Mucosa of descending colon (tissue), 3 donors: ENCODE measurements around the gene OGFRL1. TPM values are rescaled to one million over a fixed set of nuclear protein-coding genes. Genes with fewer than 3 reads are reported as not detected.

ENCODE experiments used
- ATAC-seq: fragments of 200-7000 bp; cut with Tn5 transposase; one replicate; pipeline ENCODE4 v1.9.1; 2020; ENCODE audit warnings: mild to moderate bottlenecking, moderate library complexity
- DNase-seq, 3 donors: peaks; one replicate each; pipeline ENCODE4 v3.0.0-alpha.2; 2020
- H3K36me3 ChIP-seq: fragments of 200-600 bp; one replicate; pipeline ENCODE4 v1.8.0; 2021; ENCODE audit warnings: low read depth, mild to moderate bottlenecking
- H3K4me1 ChIP-seq: fragments of 200-600 bp; one replicate; pipeline ENCODE4 v1.8.0; 2021; ENCODE audit warnings: low read depth, mild to moderate bottlenecking
- H3K4me3 ChIP-seq: fragments of 200-600 bp; one replicate; pipeline ENCODE4 v1.8.0; 2021; ENCODE audit warnings: mild to moderate bottlenecking
- H3K9me3 ChIP-seq: fragments of 200-600 bp; one replicate; pipeline ENCODE4 v1.8.0; 2021; ENCODE audit warnings: mild to moderate bottlenecking
- intact Hi-C, 2 donors: fragments of 100-400 bp; cut with DNase I in 1 of 2; cut with micrococcal nuclease in 1 of 2; formaldehyde crosslinking; loops; one replicate each; pipeline versions ENCODE4 v1.11.0 to v1.11.1; 2022; cut with DNase I, micrococcal nuclease
- total RNA-seq, 3 donors: library from RNA; stranded (reverse); fragmentation: NEBNext Ultra II Directional in 2 of 3; extraction: Animal tissue kit (Norgen Biotek cat#: 25700) in 2 of 3; gene quantifications; one replicate each; pipeline versions ENCODE4 v1.2.1 to v1.2.4, GENCODE V29; 2021 to 2023
- TF ChIP-seq, protein P1 (sequence below): fragments of 200-600 bp; IDR thresholded peaks from one replicate; pipeline ENCODE4 v1.8.0; 2022; ENCODE audit warnings: antibody characterized with exemption, mild to moderate bottlenecking
- donor health status: DM: no; HTN: no; CAD: no; lungs with moderate emphysema.
- donor health status: DM: no; HTN: no; CAD: no.
- donor health status: DM: no; HTN: yes; CAD: no.

Gene OGFRL1
- total RNA-seq, 3 donors from 2014 or later = 2.7 to 19.7 (median 6.6) TPM

DNA sequence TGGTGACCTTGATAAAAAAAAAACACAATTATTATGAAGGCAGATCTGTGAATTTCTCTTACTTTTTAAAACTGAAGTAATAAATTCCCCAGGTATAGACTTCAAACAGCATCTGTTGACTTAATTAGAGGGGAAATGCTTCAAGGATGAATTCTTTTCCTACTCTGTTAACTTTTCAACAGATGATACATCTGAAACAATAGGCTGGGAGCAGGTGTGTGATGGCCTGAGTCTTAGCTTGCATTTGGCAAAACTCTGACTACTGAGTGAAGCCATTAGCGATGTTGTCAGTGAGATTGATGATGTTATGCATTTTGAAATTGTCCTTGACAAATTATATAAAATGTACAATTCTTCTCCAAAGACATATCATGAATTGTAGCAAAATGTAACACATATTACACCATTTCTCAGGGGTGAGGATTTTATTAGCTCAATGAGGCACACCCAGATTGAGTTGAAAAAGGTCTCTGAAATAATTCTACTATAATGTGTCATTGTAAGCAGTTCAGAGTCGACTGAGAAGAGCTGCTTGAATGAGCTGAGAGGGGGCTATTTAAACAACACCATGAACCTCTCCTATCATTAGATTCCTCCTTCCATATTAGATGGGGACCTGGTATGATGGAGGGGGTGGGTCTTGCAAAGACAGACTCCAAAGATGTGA is 39.6 kb upstream of the OGFRL1 start:
- Histone ChIP-seq H3K9me3 (no peaks in the 10 kb centered on the region), H3K4me3 (no peak overlapping the region), H3K36me3 (no peaks in the 10 kb centered on the region), H3K4me1 (no peaks in the 10 kb centered on the region)
- TF ChIP-seq, protein P1, sequence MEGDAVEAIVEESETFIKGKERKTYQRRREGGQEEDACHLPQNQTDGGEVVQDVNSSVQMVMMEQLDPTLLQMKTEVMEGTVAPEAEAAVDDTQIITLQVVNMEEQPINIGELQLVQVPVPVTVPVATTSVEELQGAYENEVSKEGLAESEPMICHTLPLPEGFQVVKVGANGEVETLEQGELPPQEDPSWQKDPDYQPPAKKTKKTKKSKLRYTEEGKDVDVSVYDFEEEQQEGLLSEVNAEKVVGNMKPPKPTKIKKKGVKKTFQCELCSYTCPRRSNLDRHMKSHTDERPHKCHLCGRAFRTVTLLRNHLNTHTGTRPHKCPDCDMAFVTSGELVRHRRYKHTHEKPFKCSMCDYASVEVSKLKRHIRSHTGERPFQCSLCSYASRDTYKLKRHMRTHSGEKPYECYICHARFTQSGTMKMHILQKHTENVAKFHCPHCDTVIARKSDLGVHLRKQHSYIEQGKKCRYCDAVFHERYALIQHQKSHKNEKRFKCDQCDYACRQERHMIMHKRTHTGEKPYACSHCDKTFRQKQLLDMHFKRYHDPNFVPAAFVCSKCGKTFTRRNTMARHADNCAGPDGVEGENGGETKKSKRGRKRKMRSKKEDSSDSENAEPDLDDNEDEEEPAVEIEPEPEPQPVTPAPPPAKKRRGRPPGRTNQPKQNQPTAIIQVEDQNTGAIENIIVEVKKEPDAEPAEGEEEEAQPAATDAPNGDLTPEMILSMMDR = no peak
- ATAC-seq (no peak), DNase-seq (no peak)
- intact Hi-C loops = no loop called here

DNA sequence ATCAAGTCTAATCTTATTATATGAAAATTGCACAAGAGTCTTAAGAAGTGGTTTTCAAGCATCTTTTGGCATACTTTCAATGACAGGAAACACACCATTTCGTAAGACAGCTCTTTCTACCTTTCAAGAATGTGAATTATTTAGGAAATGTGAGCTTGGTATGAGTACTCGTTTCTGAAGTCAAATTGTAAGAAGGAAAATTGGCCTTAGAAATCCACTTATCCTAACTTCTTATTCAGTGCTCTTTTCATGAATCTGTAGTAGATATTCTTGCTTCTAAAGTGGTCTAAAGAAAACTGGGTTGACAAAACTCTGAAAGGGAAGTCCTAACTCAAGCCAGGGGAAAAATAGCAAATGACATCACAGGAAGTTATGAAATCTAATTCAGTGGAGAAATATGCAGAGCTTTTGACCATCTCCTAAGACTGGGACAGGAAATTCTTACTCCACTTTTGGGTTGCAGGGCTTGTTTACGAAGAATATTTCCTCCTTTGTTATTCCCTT is 38.5 kb upstream of the OGFRL1 start:
- intact Hi-C loops = no loop called here
- no peaks in the 10 kb centered on the region for H3K9me3 ChIP-seq
- ATAC-seq (peak; percentile 42), DNase-seq (no peak)
- TF ChIP-seq, protein P1 = no peak
- H3K4me1 ChIP-seq = no peaks in the 10 kb centered on the region
- no peak overlapping the region for H3K4me3 ChIP-seq
- H3K36me3 ChIP-seq = no peaks in the 10 kb centered on the region

GRCh38 chr6:71252410-71252809 is 36.2 kb upstream of the OGFRL1 start:
- intact Hi-C loops = no loop called here
- TF ChIP-seq, protein P1 = no peak
- no peaks in the 10 kb centered on the region for H3K9me3 ChIP-seq
- DNase-seq = no peak
- H3K4me3 ChIP-seq = no peak overlapping the region
- H3K36me3 ChIP-seq = no peaks in the 10 kb centered on the region
- no peaks in the 10 kb centered on the region for H3K4me1 ChIP-seq
- ATAC-seq = no peak

DNA sequence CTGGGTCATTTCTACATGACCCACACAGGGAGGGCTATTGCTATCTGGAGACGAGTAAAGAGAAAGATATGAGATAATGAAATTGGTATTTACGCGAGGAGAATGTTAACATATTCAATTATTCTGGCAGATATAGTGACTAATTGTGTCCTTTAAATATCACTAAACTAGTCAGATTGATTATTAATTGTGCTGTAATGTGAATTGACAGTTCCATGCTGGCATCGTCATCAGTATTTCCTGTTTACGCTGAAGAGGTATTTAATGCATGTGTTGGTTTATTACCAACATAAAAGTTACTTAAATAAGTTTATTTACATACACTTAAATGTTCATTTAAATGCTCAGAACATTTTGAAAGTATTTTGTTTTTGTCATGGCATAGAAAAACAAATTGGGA is 35.7 kb upstream of the OGFRL1 start:
- H3K4me1 ChIP-seq = no peaks in the 10 kb centered on the region
- H3K4me3 ChIP-seq = no peak overlapping the region
- H3K9me3 ChIP-seq = no peaks in the 10 kb centered on the region
- DNase-seq (no peak), ATAC-seq (no peak)
- TF ChIP-seq, protein P1 = no peak
- intact Hi-C loops = no loop called here
- H3K36me3 ChIP-seq = no peaks in the 10 kb centered on the region

GRCh38 chr6:71254323-71254722 is 34.3 kb upstream of the OGFRL1 start:
- no peaks in the 10 kb centered on the region for H3K4me1 ChIP-seq
- ATAC-seq (no peak), DNase-seq (no peak)
- TF ChIP-seq, protein P1 = no peak
- intact Hi-C loops = no loop called here
- H3K4me3 ChIP-seq = no peak overlapping the region
- no peaks in the 10 kb centered on the region for H3K36me3 ChIP-seq
- H3K9me3 ChIP-seq = no peaks in the 10 kb centered on the region
